Esophagus squamous epithelium (tissue), 5 donors: ENCODE data around the gene CRLF3. TPM values are rescaled to one million over a fixed set of nuclear protein-coding genes. Genes with fewer than 3 reads are reported as not detected.

Source experiments
- DNase-seq: peaks from one replicate; lab custom pipeline; 2025; lab: John Stamatoyannopoulos, UW
- H3K27ac ChIP-seq, 4 donors: fragments of 200-600 bp; sonication (generic); one replicate each; pipeline ENCODE4 v1.5.1; 2016 to 2019; ENCODE audit warnings: mild to moderate bottlenecking in 1 of 4
- H3K27me3 ChIP-seq, 4 donors: fragments of 200-600 bp; sonication (generic); 1 replicate in 3 of 4; 2 replicates in 1 of 4; pipeline versions ENCODE4 v1.5.1 to v1.6.0; 2017 to 2021; ENCODE audit warnings: antibody characterized with exemption in 1 of 4
- H3K36me3 ChIP-seq, 3 donors: fragments of 200-600 bp; sonication (generic); one replicate each; pipeline ENCODE4 v1.5.1; 2016 to 2019
- H3K4me1 ChIP-seq, 3 donors: fragments of 200-600 bp; sonication (generic); one replicate each; pipeline ENCODE4 v1.5.1; 2017 to 2019
- H3K4me3 ChIP-seq, 4 donors: fragments of 200-600 bp; sonication (generic); 1 replicate in 3 of 4; 2 replicates in 1 of 4; pipeline ENCODE4 v1.5.1; 2016 to 2019; ENCODE audit warnings: mild to moderate bottlenecking in 2 of 4, moderate library complexity in 1 of 4
- H3K9me3 ChIP-seq, 3 donors: fragments of 200-600 bp; sonication (generic); one replicate each; pipeline ENCODE4 v1.5.1; 2016 to 2019
- POLR2A ChIP-seq, 4 donors: fragments of 450-650 bp; IDR thresholded peaks; one replicate each; pipeline ENCODE4 v1.6.1; 2017; ENCODE audit warnings: antibody characterized with exemption in 4 of 4, mild to moderate bottlenecking in 4 of 4, moderate library complexity in 3 of 4
- WGBS, 2 donors: methylation state at CpG; one replicate each; pipeline ENCODE4 v1.1.5; 2018; 5-methylcytosine and 5-hydroxymethylcytosine counted together
- intact Hi-C: fragments of 100-400 bp; cut with DNase I; formaldehyde crosslinking; loops from one replicate; pipeline ENCODE4 v1.15.0; 2022
- total RNA-seq, 4 donors: library from RNA; depleted of rRNA; stranded (reverse); fragments of >200 nt; gene quantifications; one replicate each; pipeline ENCODE4 v1.1.0, GENCODE V29; 2016
- TF ChIP-seq, protein P1 (sequence below), 6 experiments: fragments of 450-650 bp in 4 of 6; fragments of 200-600 bp in 2 of 6; sonication (generic) in 2 of 6; IDR thresholded peaks; one replicate each; pipeline ENCODE4 v1.5.1; 2016 to 2019; ENCODE audit warnings: antibody characterized with exemption in 6 of 6, mild to moderate bottlenecking in 4 of 6, moderate library complexity in 4 of 6
- donor health status: DM: yes; HTN: yes; CAD: no.

Gene CRLF3
- total RNA-seq, 4 donors from 2014 or later, result 13.3 to 27.4 (median 20.4) TPM

DNA sequence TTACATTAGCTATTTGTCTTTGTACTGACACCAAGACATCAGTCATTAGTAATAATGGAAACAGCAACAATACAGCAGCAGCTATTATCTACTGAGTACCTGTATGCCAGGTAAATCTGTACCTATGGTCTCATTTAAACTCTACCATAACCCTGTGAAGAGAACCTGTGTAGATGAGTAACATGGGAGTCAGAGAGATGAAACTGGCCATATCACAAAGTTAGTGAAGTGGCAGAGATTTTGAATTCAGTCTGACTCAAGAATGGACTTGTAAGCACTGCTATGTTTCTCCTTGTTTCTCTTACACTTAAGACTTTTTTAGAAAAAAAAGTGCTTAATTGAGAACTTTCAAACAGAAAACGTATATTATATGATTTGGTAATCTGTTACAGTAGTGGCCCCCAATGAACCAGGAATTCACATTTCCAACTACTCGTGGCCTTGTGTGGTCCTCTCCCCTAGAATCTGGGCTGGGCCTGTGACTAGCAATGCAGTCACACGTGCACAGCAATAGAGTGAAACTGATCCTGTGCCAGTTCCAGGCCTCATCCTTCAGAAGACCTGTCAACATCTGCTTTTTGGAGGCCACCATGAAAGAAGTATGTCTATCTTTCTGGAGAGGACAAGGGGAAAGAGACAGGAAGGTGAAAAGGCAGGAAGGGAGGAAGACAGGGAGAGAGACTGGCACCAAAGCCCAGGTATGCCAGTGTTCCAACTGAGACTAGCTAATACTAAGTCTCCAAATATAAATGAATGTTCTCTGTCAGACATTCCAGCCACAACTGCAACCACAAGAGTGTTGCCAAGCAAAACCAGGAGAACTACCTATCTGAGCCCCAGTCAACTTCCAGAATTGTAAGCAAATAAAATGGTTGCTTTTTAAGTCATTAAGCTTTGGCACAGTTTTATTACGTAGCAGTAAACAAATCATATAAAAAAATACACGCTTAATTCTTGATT, 12.0 kb downstream of the CRLF3 start:
- DNase-seq, result no peak
- H3K27me3 ChIP-seq, result no peaks in the 10 kb centered on the region
- no peak overlapping the region for H3K4me3 ChIP-seq
- H3K36me3 ChIP-seq, result peaks cover 0 to 21% (median 0%) of the 10 kb centered on the region in 3 donors
- TF ChIP-seq, protein P1, sequence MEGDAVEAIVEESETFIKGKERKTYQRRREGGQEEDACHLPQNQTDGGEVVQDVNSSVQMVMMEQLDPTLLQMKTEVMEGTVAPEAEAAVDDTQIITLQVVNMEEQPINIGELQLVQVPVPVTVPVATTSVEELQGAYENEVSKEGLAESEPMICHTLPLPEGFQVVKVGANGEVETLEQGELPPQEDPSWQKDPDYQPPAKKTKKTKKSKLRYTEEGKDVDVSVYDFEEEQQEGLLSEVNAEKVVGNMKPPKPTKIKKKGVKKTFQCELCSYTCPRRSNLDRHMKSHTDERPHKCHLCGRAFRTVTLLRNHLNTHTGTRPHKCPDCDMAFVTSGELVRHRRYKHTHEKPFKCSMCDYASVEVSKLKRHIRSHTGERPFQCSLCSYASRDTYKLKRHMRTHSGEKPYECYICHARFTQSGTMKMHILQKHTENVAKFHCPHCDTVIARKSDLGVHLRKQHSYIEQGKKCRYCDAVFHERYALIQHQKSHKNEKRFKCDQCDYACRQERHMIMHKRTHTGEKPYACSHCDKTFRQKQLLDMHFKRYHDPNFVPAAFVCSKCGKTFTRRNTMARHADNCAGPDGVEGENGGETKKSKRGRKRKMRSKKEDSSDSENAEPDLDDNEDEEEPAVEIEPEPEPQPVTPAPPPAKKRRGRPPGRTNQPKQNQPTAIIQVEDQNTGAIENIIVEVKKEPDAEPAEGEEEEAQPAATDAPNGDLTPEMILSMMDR (IDR thresholded peaks at IDR 0.05), result no peak
- no peak for TF ChIP-seq POLR2A (IDR thresholded peaks at IDR 0.05)
- intact Hi-C loops, result no loop called here
- peak overlapping the region; percentile 32 to 59 (median 44) for H3K27ac ChIP-seq
- H3K4me1 ChIP-seq, result peaks cover 3 to 37% (median 4%) of the 10 kb centered on the region in 3 donors
- no peaks in the 10 kb centered on the region for H3K9me3 ChIP-seq
- 39 to 44% methylated on average over 5 of the region's 5 CpGs for WGBS, 2 donors

DNA sequence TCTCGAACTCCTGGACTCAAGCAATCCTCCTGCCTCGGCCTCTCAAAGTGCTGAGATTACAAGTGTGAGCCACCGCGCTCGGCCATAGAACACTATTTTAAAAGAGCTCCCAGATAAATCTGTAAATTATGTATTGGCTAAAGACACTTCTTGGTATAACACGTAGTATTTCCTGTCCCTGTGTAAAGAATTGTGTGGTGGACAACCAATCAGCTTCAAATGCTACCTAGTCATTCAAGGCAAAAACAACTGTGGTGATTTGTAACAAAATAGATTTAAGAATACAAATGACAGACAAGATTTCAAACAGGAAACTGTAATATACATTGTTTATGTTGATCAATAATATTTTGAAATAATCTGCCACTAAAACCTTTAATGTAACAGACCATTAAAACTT, 14.6 kb downstream of the CRLF3 start:
- Histone ChIP-seq H3K9me3 (no peaks in the 10 kb centered on the region), H3K4me3 (no peak overlapping the region), H3K27ac (peak overlapping the region in 3 of 4 donors; percentile 38 to 55 (median 47)), H3K27me3 (no peaks in the 10 kb centered on the region), H3K4me1 (peaks cover 3 to 37% (median 4%) of the 10 kb centered on the region in 3 donors), H3K36me3 (peaks cover 0 to 21% (median 0%) of the 10 kb centered on the region in 3 donors)
- 84 to 86% methylated on average over 6 of the region's 6 CpGs for WGBS, 2 donors
- TF ChIP-seq, protein P1 (IDR thresholded peaks at IDR 0.05), result no peak
- TF ChIP-seq POLR2A (IDR thresholded peaks at IDR 0.05), result no peak
- no peak for DNase-seq
- intact Hi-C loops, result no loop called here

DNA sequence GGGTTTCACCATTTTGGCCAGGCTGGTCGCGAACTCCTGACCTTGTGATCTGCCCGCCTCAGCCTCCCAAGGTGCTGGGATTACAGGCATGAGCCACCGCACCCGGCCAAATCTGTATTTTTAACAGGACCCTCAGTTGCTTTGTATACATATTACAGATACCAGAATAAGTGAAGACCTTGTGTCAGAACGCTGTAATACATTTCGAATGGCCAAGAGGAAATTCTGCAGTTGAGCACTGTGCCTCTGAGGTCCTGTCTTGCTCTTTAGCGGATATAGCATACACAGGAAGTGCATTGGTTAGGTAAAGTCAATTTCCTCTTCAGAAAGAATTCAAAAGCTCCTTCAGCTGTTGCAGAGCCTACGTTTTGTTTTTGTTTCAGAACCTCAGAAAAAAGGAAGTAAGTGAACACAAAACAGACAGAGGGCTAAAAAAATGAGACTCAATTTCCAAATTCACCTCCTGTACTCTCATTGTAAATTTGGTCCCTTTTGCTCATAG, 15.7 kb downstream of the CRLF3 start:
- Histone ChIP-seq H3K4me3 (peak overlapping the region in 1 of 4 donors; percentile 22), H3K4me1 (peaks cover 0 to 33% (median 3%) of the 10 kb centered on the region in 3 donors), H3K36me3 (peaks cover 0 to 23% (median under 1%) of the 10 kb centered on the region in 3 donors), H3K9me3 (no peaks in the 10 kb centered on the region), H3K27me3 (no peaks in the 10 kb centered on the region), H3K27ac (peak overlapping the region; percentile 11 to 62 (median 46))
- TF ChIP-seq POLR2A (IDR thresholded peaks at IDR 0.05), result no peak
- TF ChIP-seq, protein P1 (IDR thresholded peaks at IDR 0.05), result no peak
- intact Hi-C loops, result no loop called here
- DNase-seq, result no peak
- WGBS, 2 donors, result 43 to 86% methylated on average over 6 to 8 of the region's 9 CpGs

DNA sequence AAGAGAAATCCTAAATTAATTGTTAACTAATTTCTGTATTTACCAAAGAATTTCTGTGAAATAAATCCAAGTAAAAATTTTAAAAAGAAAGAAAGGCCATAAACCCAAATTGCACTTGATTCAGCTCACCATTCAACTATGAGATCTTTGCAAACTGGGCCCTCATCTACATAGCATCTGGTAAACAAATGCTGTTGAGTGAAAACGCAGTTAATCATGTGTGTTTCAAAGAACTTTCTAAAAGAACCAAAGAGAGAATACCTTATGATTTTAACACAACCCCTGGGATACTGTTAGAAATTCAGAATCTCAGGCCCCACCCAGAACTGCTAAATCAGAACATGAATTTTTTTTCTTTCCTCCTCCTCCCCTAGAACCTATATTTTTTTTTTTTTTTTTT, 16.6 kb downstream of the CRLF3 start:
- TF ChIP-seq, protein P1 (IDR thresholded peaks at IDR 0.05), result no peak
- TF ChIP-seq POLR2A (IDR thresholded peaks at IDR 0.05), result no peak
- Histone ChIP-seq H3K4me3 (no peak overlapping the region), H3K9me3 (no peaks in the 10 kb centered on the region), H3K27ac (no peak overlapping the region), H3K36me3 (peaks cover 0 to 33% (median 4%) of the 10 kb centered on the region in 3 donors), H3K27me3 (no peaks in the 10 kb centered on the region), H3K4me1 (peaks cover 0 to 24% (median 3%) of the 10 kb centered on the region in 3 donors)
- WGBS, 2 donors, result 68 to 87% methylated on average over 1 of the region's 1 CpG
- no peak for DNase-seq
- intact Hi-C loops, result no loop called here
